ENCODE data around the gene OTUD1. TPM values are rescaled to one million over a fixed set of nuclear protein-coding genes. Genes with fewer than 3 reads are reported as not detected.
A peak's percentile ranks its signal among the peaks of the same experiment; 100 is the strongest.
"Not testable (repeated sequence)": the region's sequence is repeated elsewhere in the genome, so short reads cannot be mapped to it uniquely, and the experiment has no call there.

OTUD1 gene
- total RNA-seq, result 13.8 TPM
- long read RNA-seq, partial matches to known transcripts, result 0 of 3 reads
- long read RNA-seq, other reads (novel, unspliced or antisense), result 0 of 3 reads

- DNase-seq (ENCODE audit: low spot score), result peak; percentile 98
These were observed at the start of gene OTUD1 for GRCh38 chr10:23438547-23439451. TSS of gene OTUD1 (plus strand) at chr10:23439075. CDS start at chr10:23439458, 383 bp downstream.

GRCh38 chr10:23390408-23390807 is 48.5 kb upstream of the OTUD1 start:
- DNase-seq (ENCODE audit: low spot score), result not testable (repeated sequence)

- DNase-seq (ENCODE audit: low spot score), result no peak
These were observed 48.1 kb upstream of the OTUD1 start for GRCh38 chr10:23390809-23391208.

GRCh38 chr10:23391821-23392220 is 47.1 kb upstream of the OTUD1 start:
- no peak for DNase-seq (ENCODE audit: low spot score)

GRCh38 chr10:23395017-23395416 is 43.9 kb upstream of the OTUD1 start:
- DNase-seq (ENCODE audit: low spot score), result no peak

- DNase-seq (ENCODE audit: low spot score), result no peak
These were observed 42.2 kb upstream of the OTUD1 start for GRCh38 chr10:23396695-23397094.

GRCh38 chr10:23399701-23400144 is 39.2 kb upstream of the OTUD1 start:
- no peak for DNase-seq (ENCODE audit: low spot score)

GRCh38 chr10:23402856-23403255 is 36.0 kb upstream of the OTUD1 start:
- no peak for DNase-seq (ENCODE audit: low spot score)

- DNase-seq (ENCODE audit: low spot score), result no peak
These were observed 35.6 kb upstream of the OTUD1 start for GRCh38 chr10:23403278-23403677.

- DNase-seq (ENCODE audit: low spot score), result no peak
These were observed 35.2 kb upstream of the OTUD1 start for GRCh38 chr10:23403719-23404118.

- no peak for DNase-seq (ENCODE audit: low spot score)
These were observed 34.4 kb upstream of the OTUD1 start for GRCh38 chr10:23404461-23404980.

- no peak for DNase-seq (ENCODE audit: low spot score)
These were observed 33.3 kb upstream of the OTUD1 start for GRCh38 chr10:23405540-23405939.

- no peak for DNase-seq (ENCODE audit: low spot score)
These were observed 32.5 kb upstream of the OTUD1 start for GRCh38 chr10:23406409-23406808.

- no peak for DNase-seq (ENCODE audit: low spot score)
These were observed 30.4 kb upstream of the OTUD1 start for GRCh38 chr10:23408330-23408976.

- DNase-seq (ENCODE audit: low spot score), result no peak
These were observed 26.7 kb upstream of the OTUD1 start for GRCh38 chr10:23412223-23412622.

- DNase-seq (ENCODE audit: low spot score), result no peak
These were observed 25.2 kb upstream of the OTUD1 start for GRCh38 chr10:23413629-23414089.

- no peak for DNase-seq (ENCODE audit: low spot score)
These were observed 24.2 kb upstream of the OTUD1 start for GRCh38 chr10:23414658-23415057.

- DNase-seq (ENCODE audit: low spot score), result no peak
These were observed 21.6 kb upstream of the OTUD1 start for GRCh38 chr10:23417254-23417653.

GRCh38 chr10:23418051-23418681 is 20.7 kb upstream of the OTUD1 start:
- DNase-seq (ENCODE audit: low spot score), result no peak

GRCh38 chr10:23419201-23419600 is 19.7 kb upstream of the OTUD1 start:
- DNase-seq (ENCODE audit: low spot score), result no peak

- DNase-seq (ENCODE audit: low spot score), result no peak
These were observed 19.1 kb upstream of the OTUD1 start for GRCh38 chr10:23419655-23420329.
